BLaER1 (cell line): ENCODE data around the gene GADD45B.
A peak's percentile ranks its signal among the peaks of the same experiment; 100 is the strongest.
"Not testable (repeated sequence)": the region's sequence is repeated elsewhere in the genome, so short reads cannot be mapped to it uniquely, and the experiment has no call there.

Experiments
- H3K27ac ChIP-seq: shearing (Covaris generic); formaldehyde crosslinking; 2 replicates; pipeline ENCODE4 v1.8.1; 2022
- H3K27me3 ChIP-seq: shearing (Covaris generic); formaldehyde crosslinking; 2 replicates; pipeline ENCODE4 v1.8.1; 2022
- H3K36me3 ChIP-seq: shearing (Covaris generic); formaldehyde crosslinking; 2 replicates; pipeline ENCODE4 v1.8.1; 2022
- H3K4me1 ChIP-seq: shearing (Covaris generic); formaldehyde crosslinking; 2 replicates; pipeline ENCODE4 v1.8.1; 2022
- H3K4me2 ChIP-seq: shearing (Covaris generic); formaldehyde crosslinking; 2 replicates; pipeline ENCODE4 v1.8.1; 2022
- H3K4me3 ChIP-seq: shearing (Covaris generic); formaldehyde crosslinking; 2 replicates; pipeline ENCODE4 v1.8.1; 2022
- H3K9ac ChIP-seq: shearing (Covaris generic); formaldehyde crosslinking; 2 replicates; pipeline ENCODE4 v1.8.1; 2022
- H3K9me3 ChIP-seq: shearing (Covaris generic); formaldehyde crosslinking; 2 replicates; pipeline ENCODE4 v1.8.1; 2022
- H4K20me1 ChIP-seq: shearing (Covaris generic); formaldehyde crosslinking; 2 replicates; pipeline ENCODE4 v1.8.1; 2022
- Cebpa-rat ChIP-seq: shearing (Covaris generic); IDR thresholded peaks from 2 replicates; pipeline ENCODE4 v1.8.1; 2022

GADD45B gene

DNA sequence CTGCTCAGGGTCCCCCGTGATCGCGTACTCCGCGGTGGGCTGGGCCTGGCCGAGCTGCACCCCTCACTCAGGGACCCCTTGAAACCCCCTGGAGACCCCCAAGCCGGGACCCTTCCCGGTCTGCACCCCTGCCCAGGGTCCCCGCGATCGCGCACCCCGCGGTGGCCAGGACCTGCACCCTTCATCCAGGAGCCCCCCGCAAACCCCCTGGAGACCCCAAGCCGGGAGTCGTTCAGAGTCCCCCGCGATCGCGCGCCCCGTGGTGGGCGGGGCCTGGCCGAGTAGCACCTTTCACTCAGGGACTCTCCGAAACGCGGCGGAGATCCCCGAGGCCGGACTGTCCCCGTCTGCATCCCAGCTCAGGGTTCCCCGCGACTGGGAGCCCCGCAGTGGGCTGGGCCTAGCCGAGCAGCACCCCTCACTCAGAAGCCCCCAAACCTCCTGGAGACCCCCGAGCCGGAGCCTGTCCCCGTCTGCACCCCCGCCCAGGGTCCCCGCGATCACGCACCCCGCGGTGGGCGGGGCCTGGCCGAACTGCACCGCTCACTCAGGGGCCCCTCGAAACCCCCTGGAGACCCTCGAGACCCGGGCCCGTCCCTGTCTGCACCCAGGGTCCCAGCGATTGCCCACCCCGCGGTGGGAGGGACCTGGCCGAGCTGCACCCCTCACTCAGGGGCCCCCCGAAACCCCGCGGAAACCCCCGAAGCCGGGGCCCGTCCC lies 19.9 kb upstream of the GADD45B start:
- Histone ChIP-seq H3K4me1 (peaks cover 60% of the 10 kb centered on the region), H3K27me3 (no peaks in the 10 kb centered on the region), H3K9ac (peak overlapping the region; percentile 98), H3K27ac (peak overlapping the region; percentile 97), H4K20me1 (peaks cover 52% of the 10 kb centered on the region), H3K4me3 (peak overlapping the region; percentile 100), H3K36me3 (peaks cover 27% of the 10 kb centered on the region), H3K4me2 (peak overlapping the region; percentile 96), H3K9me3 (no peaks in the 10 kb centered on the region)
- no peak for TF ChIP-seq Cebpa-rat

DNA sequence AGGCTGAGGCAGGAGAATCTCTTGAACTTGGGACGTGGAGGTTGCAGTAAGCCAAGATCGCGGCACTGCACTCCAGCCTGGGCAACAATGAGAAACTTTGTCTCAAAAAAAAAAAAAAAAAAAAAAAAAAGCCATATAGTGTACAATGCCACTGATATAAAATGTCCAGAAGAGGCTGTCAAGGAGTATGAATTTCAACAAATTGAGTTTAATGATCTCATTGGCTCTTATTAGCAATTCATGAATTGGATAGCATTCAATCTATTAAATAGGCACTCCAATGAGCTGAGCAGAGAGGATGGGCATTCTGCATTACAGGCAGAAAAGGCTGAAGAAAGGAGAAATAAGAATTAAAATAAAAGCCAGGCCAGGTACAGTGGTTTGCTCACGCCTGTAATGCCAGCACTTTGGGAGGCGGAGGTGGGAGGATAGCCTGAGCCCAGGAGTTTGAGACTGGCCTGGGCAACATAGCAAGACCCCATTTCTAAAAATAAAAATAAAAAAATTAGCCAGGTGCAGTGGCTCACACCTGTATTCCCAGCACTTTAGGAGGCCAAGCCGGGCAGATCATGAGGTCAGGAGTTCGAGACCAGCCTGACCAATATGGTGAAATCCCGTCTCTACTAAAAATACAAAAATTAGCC lies 18.4 kb upstream of the GADD45B start:
- Histone ChIP-seq H3K4me2 (peak overlapping the region; percentile 96), H3K36me3 (peaks cover 14% of the 10 kb centered on the region; the same call in 1 of the 2 replicates), H3K4me1 (peaks cover 70% of the 10 kb centered on the region), H3K27me3 (no peaks in the 10 kb centered on the region), H3K9ac (peak overlapping the region; percentile 98), H3K9me3 (no peaks in the 10 kb centered on the region), H3K4me3 (peak overlapping the region; percentile 100), H3K27ac (peak overlapping the region; percentile 97), H4K20me1 (peaks cover 37% of the 10 kb centered on the region)
- no peak for TF ChIP-seq Cebpa-rat

DNA sequence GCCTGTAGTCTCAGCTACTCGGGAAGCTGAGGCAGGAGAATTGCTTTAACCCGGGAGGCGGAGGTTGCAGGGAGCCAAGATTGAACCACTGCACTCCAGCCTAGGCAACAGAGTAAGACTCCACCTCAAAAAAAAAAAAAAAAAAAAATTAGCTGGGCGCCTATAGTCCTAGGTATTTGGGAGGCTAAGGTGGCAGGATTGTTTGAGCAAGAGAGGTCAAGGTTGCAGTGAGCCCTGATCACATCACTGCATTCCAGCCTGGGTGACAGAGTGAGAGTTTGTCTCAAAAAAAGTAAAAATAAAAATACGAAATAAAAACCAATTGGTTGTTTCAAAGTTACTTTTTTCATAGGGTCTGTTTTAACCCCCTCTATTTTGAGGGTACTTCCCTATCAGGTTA lies 17.9 kb upstream of the GADD45B start:
- no peak overlapping the region for H3K4me3 ChIP-seq
- no peak overlapping the region for H3K4me2 ChIP-seq
- peaks cover 10% of the 10 kb centered on the region; the same call in 1 of the 2 replicates for H3K36me3 ChIP-seq
- H3K27ac ChIP-seq, result no peak overlapping the region
- peaks cover 70% of the 10 kb centered on the region for H3K4me1 ChIP-seq
- no peaks in the 10 kb centered on the region for H3K27me3 ChIP-seq
- no peak for TF ChIP-seq Cebpa-rat
- peaks cover 32% of the 10 kb centered on the region for H4K20me1 ChIP-seq
- H3K9me3 ChIP-seq, result no peaks in the 10 kb centered on the region
- no peak overlapping the region for H3K9ac ChIP-seq

GRCh38 chr19:2458776-2459175 lies 17.2 kb upstream of the GADD45B start:
- not testable (repeated sequence) for H3K27me3 ChIP-seq, H3K27ac ChIP-seq

DNA sequence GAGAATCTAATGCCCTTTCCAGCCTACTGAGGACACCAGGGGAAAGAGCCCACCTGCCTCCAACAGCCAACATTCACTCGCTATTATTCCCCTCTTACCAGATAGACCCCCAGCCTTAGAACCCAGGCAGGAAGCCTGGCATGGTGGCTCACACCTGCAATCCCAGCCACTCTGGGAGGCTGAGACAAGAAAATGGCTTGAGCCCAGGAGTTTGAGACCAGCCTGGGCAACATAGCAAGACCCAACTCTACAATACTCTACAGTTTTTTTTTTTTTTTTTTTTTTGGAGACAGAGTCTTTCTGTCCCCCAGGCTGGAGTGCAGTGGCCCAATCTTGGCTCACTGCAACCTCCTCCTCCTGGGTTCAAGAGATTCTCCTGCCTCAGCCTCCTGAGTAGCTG lies 15.7 kb upstream of the GADD45B start:
- peak overlapping the region; percentile 34 for H3K4me2 ChIP-seq
- TF ChIP-seq Cebpa-rat, result no peak
- no peak overlapping the region for H3K4me3 ChIP-seq
- peaks cover 50% of the 10 kb centered on the region for H3K4me1 ChIP-seq
- no peaks in the 10 kb centered on the region for H3K36me3 ChIP-seq
- H4K20me1 ChIP-seq, result peaks cover 10% of the 10 kb centered on the region
- no peak overlapping the region for H3K9ac ChIP-seq
- H3K9me3 ChIP-seq, result no peaks in the 10 kb centered on the region
- H3K27me3 ChIP-seq, result no peaks in the 10 kb centered on the region
- no peak overlapping the region for H3K27ac ChIP-seq

More at GRCh38 chr19:2458776-2459175, 17.2 kb upstream of the GADD45B start:
- not testable (repeated sequence) for H3K9me3 ChIP-seq, H3K36me3 ChIP-seq, H3K9ac ChIP-seq, H3K4me3 ChIP-seq, H3K4me2 ChIP-seq
- Histone ChIP-seq H4K20me1 (peaks cover 24% of the 10 kb centered on the region), H3K4me1 (peaks cover 64% of the 10 kb centered on the region)

GRCh38 chr19:2461751-2462634 lies 13.9 kb upstream of the GADD45B start:
- peak overlapping the region; percentile 76 for H3K9ac ChIP-seq
- H3K27me3 ChIP-seq, result no peaks in the 10 kb centered on the region
- TF ChIP-seq Cebpa-rat, result no peak
- H3K9me3 ChIP-seq, result no peaks in the 10 kb centered on the region
- no peaks in the 10 kb centered on the region for H4K20me1 ChIP-seq
- peak overlapping the region; percentile 81 for H3K27ac ChIP-seq
- H3K4me2 ChIP-seq, result peak overlapping the region; percentile 95
- peaks cover 44% of the 10 kb centered on the region for H3K4me1 ChIP-seq
- H3K4me3 ChIP-seq, result peak overlapping the region; percentile 74
- no peaks in the 10 kb centered on the region for H3K36me3 ChIP-seq

DNA sequence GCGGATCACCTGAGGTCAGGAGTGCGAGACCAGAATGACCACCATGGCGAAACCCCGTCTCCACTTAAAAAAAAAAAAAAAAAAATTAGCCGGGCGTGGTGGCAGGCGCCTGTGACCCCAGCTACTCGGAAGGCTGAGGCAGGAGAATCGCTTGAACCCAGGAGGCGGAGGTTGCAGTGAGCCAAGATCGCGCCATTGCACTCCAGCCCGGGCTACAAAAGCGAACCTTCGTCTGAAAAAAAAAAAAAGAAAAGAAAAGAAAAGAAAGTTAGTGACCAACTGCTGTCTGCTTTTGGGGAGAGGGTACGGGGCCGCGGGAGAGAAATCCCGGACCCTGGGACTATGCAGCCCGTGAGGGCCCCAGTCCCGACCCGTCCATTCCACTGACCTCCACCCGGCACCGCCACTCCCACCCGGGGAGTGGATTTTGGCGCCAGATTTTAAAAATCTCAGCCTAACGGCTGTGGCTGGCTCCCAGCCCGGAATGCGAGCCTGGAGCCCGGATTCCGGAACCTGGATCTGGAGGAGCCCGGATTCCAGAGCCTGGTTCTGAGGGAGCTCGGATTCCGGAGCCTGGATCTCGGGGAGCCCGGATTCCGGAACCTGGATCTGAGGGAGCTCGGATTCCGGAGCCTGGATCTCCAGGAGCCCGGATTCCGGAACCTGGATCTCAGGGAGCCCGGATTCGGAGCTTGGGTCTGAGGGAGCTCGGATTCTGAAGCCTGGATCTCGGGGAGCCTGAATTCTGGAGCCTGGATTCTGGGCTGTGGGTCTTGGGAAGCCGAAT lies 13.1 kb upstream of the GADD45B start:
- peak overlapping the region; percentile 95 for H3K4me2 ChIP-seq
- no peaks in the 10 kb centered on the region for H3K9me3 ChIP-seq
- peak overlapping the region; percentile 81 for H3K27ac ChIP-seq
- H3K27me3 ChIP-seq, result no peaks in the 10 kb centered on the region
- no peaks in the 10 kb centered on the region for H3K36me3 ChIP-seq
- peaks cover 37% of the 10 kb centered on the region for H3K4me1 ChIP-seq
- no peaks in the 10 kb centered on the region for H4K20me1 ChIP-seq
- peak overlapping the region; percentile 74 for H3K4me3 ChIP-seq
- TF ChIP-seq Cebpa-rat, result no peak
- peak overlapping the region; percentile 76 for H3K9ac ChIP-seq

DNA sequence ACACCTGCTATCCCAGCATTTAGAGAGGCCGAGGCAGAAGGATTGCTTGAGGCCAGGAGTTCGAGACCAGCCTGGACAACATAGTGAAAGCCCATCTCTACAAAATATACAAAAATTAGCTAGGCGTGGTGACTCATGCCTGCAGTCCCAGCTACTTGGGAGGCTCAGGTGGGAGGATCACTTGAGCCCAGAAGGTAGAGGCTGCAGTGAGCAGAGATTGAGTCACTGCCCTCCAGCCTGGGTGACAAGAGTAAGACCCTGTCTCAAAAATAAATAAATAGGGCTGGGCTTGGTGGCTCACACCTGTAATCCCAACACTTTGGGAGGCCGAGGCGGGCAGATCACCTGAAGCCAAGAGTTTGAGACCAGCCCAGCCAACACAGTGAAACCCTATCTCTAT lies 12.2 kb upstream of the GADD45B start:
- H3K4me1 ChIP-seq, result peaks cover 44% of the 10 kb centered on the region
- not testable (repeated sequence) for H3K9me3 ChIP-seq, H3K27me3 ChIP-seq, H4K20me1 ChIP-seq, H3K36me3 ChIP-seq, H3K4me3 ChIP-seq, H3K9ac ChIP-seq, H3K4me2 ChIP-seq, H3K27ac ChIP-seq

GRCh38 chr19:2464389-2464788 lies 11.5 kb upstream of the GADD45B start:
- H3K4me2 ChIP-seq, result no peak overlapping the region

More at GRCh38 chr19:2464389-2464788, 11.5 kb upstream of the GADD45B start:
- Histone ChIP-seq H4K20me1 (no peaks in the 10 kb centered on the region), H3K9me3 (no peaks in the 10 kb centered on the region), H3K4me1 (peaks cover 51% of the 10 kb centered on the region), H3K27ac (no peak overlapping the region), H3K9ac (no peak overlapping the region), H3K36me3 (no peaks in the 10 kb centered on the region), H3K4me3 (no peak overlapping the region), H3K27me3 (no peaks in the 10 kb centered on the region)
- no peak for TF ChIP-seq Cebpa-rat
